Measurements from ENCODE around the gene MRPL49.
"Not testable (repeated sequence)": the region's sequence is repeated elsewhere in the genome, so short reads cannot be mapped to it uniquely, and the experiment has no call there.

The MRPL49 gene

DNA sequence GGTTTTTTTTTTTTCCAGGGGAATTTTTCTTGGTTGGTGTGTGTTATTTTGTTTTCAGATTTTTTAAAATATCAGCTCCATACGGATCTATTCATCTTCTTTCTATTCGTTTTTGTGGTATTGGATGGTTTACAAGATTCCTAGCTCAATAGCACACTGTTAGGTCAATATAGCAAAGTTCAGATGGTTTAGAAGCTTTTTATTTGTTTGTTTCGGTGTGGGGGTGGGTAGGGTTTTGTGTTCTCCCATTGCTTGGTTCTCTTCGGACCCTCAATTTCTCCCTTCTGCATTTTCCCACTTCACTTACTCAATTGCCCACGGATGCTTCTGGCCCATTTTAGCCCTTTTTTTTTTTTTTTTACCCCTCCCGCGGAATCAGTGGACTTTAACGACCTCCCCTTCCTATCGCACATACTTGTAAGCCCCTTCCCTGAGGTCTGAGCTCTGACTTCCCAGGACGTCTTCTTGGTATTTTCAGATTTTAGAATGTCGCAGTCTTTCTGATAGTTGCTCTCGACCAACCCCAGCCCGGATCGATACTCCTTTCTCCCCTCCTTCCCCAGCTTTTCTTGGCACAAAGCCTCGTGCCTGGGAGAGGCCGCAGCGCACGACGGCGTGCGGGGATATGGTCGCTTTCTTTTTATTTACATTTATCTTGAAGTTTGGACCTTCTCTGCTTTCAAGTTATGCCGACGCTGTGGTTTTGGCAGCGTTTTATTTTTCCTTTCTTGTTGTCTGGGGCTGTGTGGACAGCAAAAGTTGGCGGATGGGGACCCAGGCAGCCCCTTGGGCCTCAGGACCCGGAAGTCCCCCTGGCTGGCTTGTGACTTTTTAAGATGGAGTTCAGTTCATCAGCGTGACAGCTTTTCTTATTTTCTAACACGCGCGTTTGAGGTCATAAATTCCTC is 43.5 kb downstream of the MRPL49 start:
- DNase-seq (ENCODE audit: low read depth in 3 of 3) = no peak

DNA sequence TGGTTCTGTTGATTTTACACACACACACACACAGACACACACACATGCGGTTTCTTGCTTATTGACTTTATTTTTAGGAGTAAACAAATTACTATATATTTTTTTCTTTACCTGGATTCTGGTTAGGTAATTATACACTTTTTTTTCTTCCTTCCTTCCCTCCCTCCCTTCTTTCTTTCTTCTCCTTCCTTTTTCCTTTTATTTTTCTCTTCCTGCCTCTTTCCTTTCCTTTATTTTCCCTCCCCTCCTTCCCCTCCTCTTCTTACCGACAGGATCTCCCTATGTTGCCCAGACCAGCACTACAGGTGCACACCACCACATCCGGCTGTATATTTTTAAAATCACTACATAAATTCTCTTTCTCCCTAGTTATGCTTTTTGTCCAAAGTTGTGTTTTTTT is 44.8 kb downstream of the MRPL49 start:
- no peak for DNase-seq (ENCODE audit: low read depth in 3 of 3)

DNA sequence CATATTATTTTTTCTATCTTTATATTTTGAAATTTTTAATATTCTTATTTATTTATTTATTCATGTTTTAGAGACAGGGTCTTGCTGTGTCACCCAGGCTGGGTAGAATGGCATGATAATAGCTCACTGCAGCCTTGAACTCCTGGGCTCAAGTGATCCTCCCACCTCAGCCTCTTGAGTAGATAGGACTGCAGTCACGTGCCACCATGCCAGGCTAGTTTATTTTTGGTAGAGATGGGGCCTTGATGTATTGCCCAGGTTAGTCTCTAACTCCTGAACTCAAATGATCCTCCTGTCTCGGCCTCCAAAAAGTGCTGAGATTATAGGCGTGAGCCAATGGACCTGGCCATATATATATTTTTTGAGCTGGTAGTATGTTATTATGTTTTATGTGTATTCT is 45.5 kb downstream of the MRPL49 start:
- no peak for DNase-seq (ENCODE audit: low read depth in 3 of 3)

DNA sequence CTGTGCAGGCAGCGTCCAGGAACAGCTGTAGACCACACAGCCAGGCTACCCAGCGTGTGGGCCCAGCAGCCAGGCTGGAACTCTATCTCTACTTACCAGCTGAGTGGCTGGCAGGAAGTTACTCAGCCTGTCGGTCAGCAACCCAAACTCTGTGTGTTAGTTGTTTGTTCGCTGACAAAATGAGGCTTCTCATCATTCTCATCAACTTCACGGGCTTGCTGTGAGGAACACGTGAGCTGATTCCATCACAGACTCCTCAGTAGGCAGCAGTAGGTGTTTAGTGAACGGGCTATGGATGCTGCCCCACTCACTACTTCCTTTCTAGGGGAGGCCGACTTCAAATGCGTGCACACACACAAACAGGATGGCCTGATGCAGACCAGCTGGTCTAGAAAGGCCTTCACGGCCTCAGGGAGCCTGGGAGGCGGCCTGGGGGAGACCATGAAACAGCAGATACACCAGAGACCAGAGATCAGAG is 47.1 kb downstream of the MRPL49 start:
- no peak for DNase-seq (ENCODE audit: low read depth in 3 of 3)

DNA sequence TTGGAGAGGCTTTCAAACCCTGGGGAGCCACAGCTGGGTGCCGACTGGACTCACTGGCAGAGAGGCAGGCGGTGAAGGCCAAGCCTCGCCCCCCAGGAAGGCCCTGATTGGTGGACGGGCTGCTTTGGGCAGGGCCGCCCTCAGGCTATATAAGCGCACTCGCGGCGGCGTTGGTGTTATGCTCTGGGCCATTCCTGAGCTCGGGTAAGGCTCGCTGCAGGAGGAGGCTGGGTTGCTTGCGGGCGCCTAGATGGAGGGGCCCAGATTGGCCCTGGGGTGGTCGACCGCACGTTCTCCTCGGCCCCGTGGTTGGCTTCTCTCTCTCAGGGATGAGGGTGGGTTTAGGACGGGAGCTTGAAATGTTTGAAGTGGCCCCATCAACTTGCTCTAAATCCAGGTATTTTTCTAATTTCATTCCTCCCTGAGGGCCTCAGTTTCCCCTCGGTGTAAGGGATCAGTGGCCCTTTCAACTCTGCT is 48.0 kb downstream of the MRPL49 start, which contains the start of gene SPDYC:
Gene SPDYC (plus strand): TSS at position 176 of the 477 bp plus-strand sequence. CDS start 1,125 bp downstream, outside the sequence.
- no peak for DNase-seq (ENCODE audit: low read depth in 3 of 3)

DNA sequence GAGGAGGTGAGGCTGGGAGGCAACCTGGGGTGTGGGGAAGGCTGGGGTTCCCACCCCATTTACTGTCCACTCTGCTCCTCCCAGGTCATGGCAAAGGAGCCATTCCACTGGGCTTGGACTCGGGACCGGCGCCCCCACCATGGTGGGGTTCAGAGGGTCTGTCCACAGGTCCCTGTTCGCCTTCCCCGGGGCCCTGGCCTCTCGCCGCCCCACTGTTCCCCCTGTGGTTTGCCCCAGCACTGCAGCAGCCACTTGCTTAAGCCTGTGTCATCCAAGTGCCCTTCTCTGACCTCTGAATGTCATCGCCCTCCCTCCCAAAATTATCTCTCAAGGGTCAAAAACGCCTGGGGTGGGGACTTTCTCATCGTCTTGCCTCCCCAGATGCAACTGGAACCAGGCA is 50.5 kb downstream of the MRPL49 start:
- DNase-seq (ENCODE audit: low read depth in 3 of 3) = no peak

DNA sequence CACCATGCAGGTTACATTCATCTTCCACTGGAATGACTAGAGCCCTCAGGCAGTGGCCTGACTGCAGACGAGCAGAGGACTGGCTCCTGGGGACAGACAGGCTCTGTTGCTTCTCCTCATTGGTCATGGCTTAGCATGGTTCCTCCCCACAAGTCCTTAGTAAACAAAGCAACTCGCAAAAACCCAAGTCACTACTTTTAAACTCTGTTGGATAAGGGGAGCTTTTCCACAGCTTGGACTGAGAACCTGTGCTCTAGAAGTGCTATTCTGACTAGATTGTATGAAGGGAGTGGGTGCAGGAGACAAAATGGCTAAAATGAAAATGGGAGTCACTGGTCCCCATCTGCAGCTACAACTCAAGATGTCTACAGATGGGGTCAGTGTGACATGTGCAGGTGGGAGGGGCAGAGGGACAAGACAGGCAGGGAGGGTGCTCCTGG is 52.5 kb downstream of the MRPL49 start:
- not testable (repeated sequence) for DNase-seq (ENCODE audit: low read depth in 3 of 3)

All from stimulated activated CD4-positive, alpha-beta T cell treated with anti-CD3 and anti-CD28 coated beads, TNF-alpha, amount 100 ng/mL, for 4 hours (primary cell).